DOHH2 (cell line): ENCODE measurements around the gene EXOSC6.

ENCODE experiments used
- CTCF ChIP-seq: fragments of 200-600 bp; sonication (generic); IDR thresholded peaks from one replicate; pipeline ENCODE4 v1.5.1; 2014; ENCODE audit warnings: antibody characterized with exemption, mild to moderate bottlenecking, low read depth, low read length; ENCODE audit not compliant: poor library complexity, severe bottlenecking
- EZH2phosphoT487 ChIP-seq: fragments of 200-600 bp; sonication (generic); IDR thresholded peaks from 2 replicates; pipeline ENCODE4 v1.6.1; 2017; ENCODE audit warnings: borderline replicate concordance, mild to moderate bottlenecking, antibody characterized with exemption, low read length, moderate library complexity, mixed read lengths

- TF ChIP-seq CTCF (no peak), EZH2phosphoT487 (no peak)
Observed at GRCh38 chr16:70290949-70291519, 39.3 kb upstream of the EXOSC6 start.
